ENCODE results near the gene SPOCD1.

Gene SPOCD1

DNA sequence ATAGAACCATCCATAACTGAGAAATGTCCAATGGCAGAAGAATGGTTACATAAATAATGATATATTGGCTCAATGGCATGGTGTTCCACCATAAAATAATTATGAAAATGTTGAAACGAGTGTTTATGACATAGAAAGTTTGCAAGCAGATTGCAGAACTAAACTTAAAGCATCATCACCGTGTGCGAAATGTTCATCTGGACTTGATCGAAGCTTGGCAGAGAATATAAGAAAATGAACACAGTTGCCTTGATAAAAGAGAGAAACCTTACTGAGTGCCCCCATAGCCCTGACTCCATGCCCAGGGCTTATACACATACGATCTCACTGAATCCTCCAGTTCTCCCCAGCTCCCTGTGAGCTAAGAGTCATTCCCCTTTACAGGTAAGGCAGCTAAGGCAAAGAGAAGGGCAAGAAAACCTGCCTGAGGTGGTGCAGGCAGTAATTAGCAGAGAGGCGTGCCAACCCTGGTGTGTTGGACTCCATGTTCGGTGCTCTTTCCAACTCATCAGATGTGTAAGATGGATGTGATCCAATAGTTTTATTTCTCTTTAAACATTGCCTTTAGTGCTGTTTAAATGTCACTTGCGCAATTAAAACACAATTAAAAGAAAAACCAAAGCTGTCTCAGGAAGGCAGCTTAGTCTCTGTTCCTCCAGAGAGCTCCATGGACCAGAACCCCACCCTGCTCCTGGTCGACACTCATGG is 21.8 kb upstream of the SPOCD1 start:
- TF ChIP-seq, protein P1, sequence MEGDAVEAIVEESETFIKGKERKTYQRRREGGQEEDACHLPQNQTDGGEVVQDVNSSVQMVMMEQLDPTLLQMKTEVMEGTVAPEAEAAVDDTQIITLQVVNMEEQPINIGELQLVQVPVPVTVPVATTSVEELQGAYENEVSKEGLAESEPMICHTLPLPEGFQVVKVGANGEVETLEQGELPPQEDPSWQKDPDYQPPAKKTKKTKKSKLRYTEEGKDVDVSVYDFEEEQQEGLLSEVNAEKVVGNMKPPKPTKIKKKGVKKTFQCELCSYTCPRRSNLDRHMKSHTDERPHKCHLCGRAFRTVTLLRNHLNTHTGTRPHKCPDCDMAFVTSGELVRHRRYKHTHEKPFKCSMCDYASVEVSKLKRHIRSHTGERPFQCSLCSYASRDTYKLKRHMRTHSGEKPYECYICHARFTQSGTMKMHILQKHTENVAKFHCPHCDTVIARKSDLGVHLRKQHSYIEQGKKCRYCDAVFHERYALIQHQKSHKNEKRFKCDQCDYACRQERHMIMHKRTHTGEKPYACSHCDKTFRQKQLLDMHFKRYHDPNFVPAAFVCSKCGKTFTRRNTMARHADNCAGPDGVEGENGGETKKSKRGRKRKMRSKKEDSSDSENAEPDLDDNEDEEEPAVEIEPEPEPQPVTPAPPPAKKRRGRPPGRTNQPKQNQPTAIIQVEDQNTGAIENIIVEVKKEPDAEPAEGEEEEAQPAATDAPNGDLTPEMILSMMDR (IDR thresholded peaks at IDR 0.05), result no peak
- no peak for TF ChIP-seq ZFX (IDR thresholded peaks at IDR 0.05; ENCODE audit: borderline replicate concordance)

DNA sequence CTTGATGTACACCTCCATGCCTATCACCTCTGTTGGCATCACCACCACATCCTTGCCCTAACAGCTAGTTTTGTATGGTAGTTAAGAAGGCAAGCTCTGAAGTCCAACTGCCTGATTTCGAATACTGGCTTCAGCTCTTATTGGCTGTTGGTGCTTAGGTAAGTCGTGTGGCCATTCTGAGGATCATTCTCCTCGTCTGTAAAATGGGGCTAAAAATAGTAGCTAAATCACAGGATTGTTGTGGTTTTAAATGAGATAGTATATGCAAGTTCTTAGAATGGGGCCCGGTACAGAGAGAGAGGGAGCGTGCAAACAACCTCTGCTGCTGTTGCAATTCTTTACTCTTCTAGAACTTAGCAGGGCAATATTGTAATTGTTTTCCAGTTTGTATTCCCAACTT is 20.8 kb upstream of the SPOCD1 start:
- H3K27ac ChIP-seq, result no peak overlapping the region
- TF ChIP-seq, protein P1 (IDR thresholded peaks at IDR 0.05), result no peak
- TF ChIP-seq ZFX (IDR thresholded peaks at IDR 0.05; ENCODE audit: borderline replicate concordance), result no peak

More for the DNA sequence above, 21.8 kb upstream of the SPOCD1 start:
- H3K27ac ChIP-seq, result peak overlapping the region; percentile 32; the same call in 1 of the 2 replicates

DNA sequence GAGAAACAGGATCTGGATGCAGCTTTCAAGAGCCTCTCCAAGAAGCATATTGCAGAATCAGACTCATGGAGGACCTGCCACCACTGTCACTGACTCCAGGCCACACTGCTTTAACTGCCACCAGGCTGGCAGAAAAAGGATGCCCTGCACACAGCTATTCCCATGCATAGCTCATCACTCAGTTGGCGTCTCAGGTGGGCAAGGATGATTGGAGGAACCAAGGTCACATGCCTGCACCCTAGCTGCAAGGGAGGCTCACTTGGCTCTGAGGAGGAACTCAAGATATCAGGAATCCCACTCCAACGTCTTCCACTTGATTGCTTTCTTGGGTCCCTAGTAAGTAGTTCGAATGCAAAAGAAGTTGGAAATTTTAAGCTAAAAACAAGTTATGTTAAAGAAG is 19.6 kb upstream of the SPOCD1 start:
- H3K27ac ChIP-seq, result no peak overlapping the region
- TF ChIP-seq, protein P1 (IDR thresholded peaks at IDR 0.05), result no peak
- TF ChIP-seq ZFX (IDR thresholded peaks at IDR 0.05; ENCODE audit: borderline replicate concordance), result no peak

DNA sequence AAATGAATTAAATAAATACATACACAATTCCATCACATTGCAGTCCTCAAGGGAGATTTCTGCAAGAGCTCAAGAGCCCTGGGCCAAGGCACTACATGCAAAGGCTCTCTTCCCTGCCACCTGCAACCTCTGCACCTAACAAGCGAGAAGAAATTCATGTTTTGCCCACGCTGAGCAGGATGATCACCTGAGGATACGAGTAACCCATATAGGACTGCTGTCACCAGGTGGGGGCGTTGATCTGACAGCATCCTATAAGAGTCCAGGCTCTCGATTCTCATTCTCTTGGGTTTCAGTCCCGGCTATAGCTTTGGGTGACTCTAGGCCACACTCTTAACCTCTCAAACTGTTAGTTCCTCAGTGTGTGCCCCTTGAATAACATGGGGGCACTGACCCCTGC is 18.7 kb upstream of the SPOCD1 start:
- H3K27ac ChIP-seq, result no peak overlapping the region
- TF ChIP-seq, protein P1 (IDR thresholded peaks at IDR 0.05), result peak; percentile 11; the same call in 1 of the 2 replicates
- no peak for TF ChIP-seq ZFX (IDR thresholded peaks at IDR 0.05; ENCODE audit: borderline replicate concordance)

DNA sequence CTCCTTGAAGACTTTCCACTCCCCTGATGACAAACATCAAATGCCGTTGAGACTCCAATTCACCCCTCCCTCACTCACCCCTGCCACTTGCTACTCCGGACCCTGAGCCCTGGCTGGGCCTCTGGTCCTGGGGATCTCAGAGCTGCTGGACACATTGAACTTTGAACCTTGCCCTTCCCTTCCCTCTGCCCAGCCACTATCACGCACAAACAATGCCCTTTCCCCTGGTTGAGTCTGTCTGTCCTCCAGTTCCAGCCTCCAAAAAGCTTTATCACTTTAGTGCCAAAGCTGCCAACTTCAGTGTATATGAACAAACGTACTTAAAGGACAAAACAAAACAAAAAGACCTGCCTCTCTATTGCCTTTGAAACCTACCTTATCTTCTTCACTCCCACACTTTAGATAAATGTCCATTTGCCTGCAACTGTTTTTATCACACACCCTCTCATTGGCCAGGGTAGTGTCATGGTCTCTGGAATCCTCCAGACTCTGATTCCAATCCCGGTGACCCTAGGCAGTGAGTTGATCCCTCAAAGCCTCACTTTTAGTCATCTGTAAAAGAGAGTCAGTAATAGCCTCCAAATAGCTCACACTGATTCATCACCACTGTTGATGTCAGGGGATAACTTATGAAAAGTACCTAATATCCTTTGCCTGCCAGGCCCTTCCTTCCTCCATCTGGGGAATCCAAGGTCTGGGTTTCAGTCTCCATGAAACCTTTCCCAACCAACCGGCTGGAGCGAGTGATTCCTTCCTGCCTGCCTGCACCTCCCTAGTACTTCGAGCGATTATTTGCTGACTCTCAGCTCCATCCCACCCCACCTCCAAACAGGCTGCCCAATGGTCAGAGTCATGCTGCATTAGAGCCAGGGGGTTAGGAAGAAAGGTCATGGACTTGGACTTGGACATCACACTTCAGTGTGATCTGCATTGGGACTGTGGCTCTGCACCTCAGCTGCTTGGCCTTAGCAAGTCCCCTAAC is 15.9 kb upstream of the SPOCD1 start:
- no peak for TF ChIP-seq ZFX (IDR thresholded peaks at IDR 0.05; ENCODE audit: borderline replicate concordance)
- TF ChIP-seq, protein P1 (IDR thresholded peaks at IDR 0.05), result no peak

DNA sequence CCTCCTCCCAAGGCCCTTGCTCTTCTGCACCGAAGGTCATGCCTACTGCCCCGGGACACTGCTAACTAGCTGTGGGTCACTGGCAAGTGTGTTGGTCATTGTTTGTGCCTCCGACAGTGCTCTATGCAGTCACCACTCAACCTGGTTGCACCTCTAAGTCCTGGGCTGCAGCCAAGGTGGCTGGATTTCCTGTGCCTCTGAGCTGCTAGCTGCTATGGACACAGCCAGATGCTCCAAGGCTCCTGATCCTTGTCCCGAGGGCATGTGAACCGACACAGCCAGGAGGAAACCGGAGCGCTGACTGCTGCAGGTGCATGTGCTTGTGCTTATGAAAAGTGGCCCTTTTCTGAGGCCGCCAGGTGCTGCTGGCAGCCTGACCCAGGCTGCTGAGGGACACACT is 14.7 kb upstream of the SPOCD1 start:
- TF ChIP-seq, protein P1 (IDR thresholded peaks at IDR 0.05), result no peak
- TF ChIP-seq ZFX (IDR thresholded peaks at IDR 0.05; ENCODE audit: borderline replicate concordance), result no peak

More for the DNA sequence above, 15.9 kb upstream of the SPOCD1 start:
- H3K27ac ChIP-seq, result no peak overlapping the region

More for the DNA sequence above, 14.7 kb upstream of the SPOCD1 start:
- H3K27ac ChIP-seq, result no peak overlapping the region
